NB4 (cell line): ENCODE measurements around the gene FIG4.
"Not testable (repeated sequence)": the region's sequence is repeated elsewhere in the genome, so short reads cannot be mapped to it uniquely, and the experiment has no call there.

Experiments used
- DNase-seq: peaks from one replicate; pipeline ENCODE4 v3.0.0; 2010; ENCODE audit warnings: low read depth
- H3K4me3 ChIP-seq: one replicate; pipeline ENCODE4 v1.5.1; 2011; ENCODE audit warnings: mild to moderate bottlenecking, low read depth, low read length, moderate library complexity
- CTCF ChIP-seq: IDR thresholded peaks from one replicate; pipeline ENCODE4 v1.5.1; 2012; ENCODE audit warnings: low read depth, low read length
- MAX ChIP-seq: IDR thresholded peaks from 2 replicates; pipeline ENCODE4 v1.6.1; 2011; ENCODE audit warnings: low read depth, low read length
- MYC ChIP-seq: IDR thresholded peaks from 2 replicates; pipeline ENCODE4 v1.6.1; 2011; ENCODE audit warnings: low read depth, low read length
- POLR2A ChIP-seq: IDR thresholded peaks from 2 replicates; pipeline ENCODE4 v1.6.1; 2011; ENCODE audit warnings: mild to moderate bottlenecking; ENCODE audit not compliant: insufficient read length; ENCODE audit errors: extremely low read depth

The FIG4 gene

GRCh38 chr6:109824105-109824504, 133.0 kb downstream of the FIG4 start:
- no peak overlapping the region for H3K4me3 ChIP-seq
- no peak for TF ChIP-seq MYC
- TF ChIP-seq CTCF = no peak
- no peak for TF ChIP-seq POLR2A
- no peak for TF ChIP-seq MAX
- DNase-seq = no peak

- TF ChIP-seq MYC (no peak), POLR2A (no peak), CTCF (no peak), MAX (no peak)
- no peak overlapping the region for H3K4me3 ChIP-seq
- no peak for DNase-seq
Observed at GRCh38 chr6:109826551-109826950, 135.5 kb downstream of the FIG4 start.

GRCh38 chr6:109831352-109831751, 140.3 kb downstream of the FIG4 start:
- H3K4me3 ChIP-seq, DNase-seq: not testable (repeated sequence)

GRCh38 chr6:109834131-109834530, 143.0 kb downstream of the FIG4 start:
- DNase-seq = no peak
- H3K4me3 ChIP-seq = no peak overlapping the region
- TF ChIP-seq MAX (no peak), POLR2A (no peak), CTCF (no peak), MYC (no peak)

- DNase-seq = no peak
- H3K4me3 ChIP-seq = no peak overlapping the region
- no peak for TF ChIP-seq MYC
- no peak for TF ChIP-seq CTCF
- TF ChIP-seq POLR2A = no peak
- TF ChIP-seq MAX = no peak
Observed at GRCh38 chr6:109834595-109835437, 143.7 kb downstream of the FIG4 start.

- DNase-seq = no peak
- TF ChIP-seq MAX = no peak
- no peak for TF ChIP-seq MYC
- TF ChIP-seq CTCF = no peak
- TF ChIP-seq POLR2A = no peak
- no peak overlapping the region for H3K4me3 ChIP-seq
Observed at GRCh38 chr6:109840034-109840433, 148.9 kb downstream of the FIG4 start.
